Ascending aorta (tissue), 2 donors: ENCODE measurements around the gene APC2. TPM values are rescaled to one million over a fixed set of nuclear protein-coding genes. Genes with fewer than 3 reads are reported as not detected.

Experiments
- DNase-seq, 2 donors: peaks; one replicate each; pipeline ENCODE4 v3.0.0-alpha.2; 2019; ENCODE audit warnings: low spot score in 2 of 2
- H3K27ac ChIP-seq, 2 donors: fragments of 200-600 bp; sonication (generic); one replicate each; pipeline ENCODE4 v1.5.1; 2016 to 2017; ENCODE audit warnings: mild to moderate bottlenecking in 1 of 2
- H3K27me3 ChIP-seq: fragments of 200-600 bp; sonication (generic); one replicate; pipeline ENCODE4 v1.5.1; 2017
- H3K36me3 ChIP-seq, 2 donors: fragments of 200-600 bp; sonication (generic); one replicate each; pipeline ENCODE4 v1.5.1; 2016
- H3K4me1 ChIP-seq, 2 donors: fragments of 200-600 bp; sonication (generic); one replicate each; pipeline ENCODE4 v1.5.1; 2016 to 2017; ENCODE audit warnings: mild to moderate bottlenecking in 1 of 2
- H3K4me3 ChIP-seq, 2 donors: fragments of 200-600 bp; sonication (generic); one replicate each; pipeline ENCODE4 v1.5.1; 2016 to 2017; ENCODE audit warnings: mild to moderate bottlenecking in 1 of 2
- H3K9me3 ChIP-seq, 2 donors: fragments of 200-600 bp; sonication (generic); one replicate each; pipeline ENCODE4 v1.5.1; 2016
- intact Hi-C: fragments of 100-400 bp; cut with DNase I; formaldehyde crosslinking; loops from one replicate; pipeline ENCODE4 v1.15.1; 2023
- total RNA-seq: library from RNA; depleted of rRNA; stranded (reverse); fragments of >200 nt; gene quantifications from one replicate; pipeline ENCODE4 v1.1.0, GENCODE V29; 2016
- TF ChIP-seq, protein P1 (sequence below), 3 experiments: fragments of 200-600 bp in 2 of 3; fragments of 450-650 bp in 1 of 3; sonication (generic) in 2 of 3; IDR thresholded peaks; one replicate each; pipeline ENCODE4 v1.5.1; 2016 to 2019; ENCODE audit warnings: antibody characterized with exemption in 3 of 3, mild to moderate bottlenecking in 1 of 3, moderate library complexity in 1 of 3

APC2 gene
- total RNA-seq, 1 donor from 2014 or later = not detected

DNA sequence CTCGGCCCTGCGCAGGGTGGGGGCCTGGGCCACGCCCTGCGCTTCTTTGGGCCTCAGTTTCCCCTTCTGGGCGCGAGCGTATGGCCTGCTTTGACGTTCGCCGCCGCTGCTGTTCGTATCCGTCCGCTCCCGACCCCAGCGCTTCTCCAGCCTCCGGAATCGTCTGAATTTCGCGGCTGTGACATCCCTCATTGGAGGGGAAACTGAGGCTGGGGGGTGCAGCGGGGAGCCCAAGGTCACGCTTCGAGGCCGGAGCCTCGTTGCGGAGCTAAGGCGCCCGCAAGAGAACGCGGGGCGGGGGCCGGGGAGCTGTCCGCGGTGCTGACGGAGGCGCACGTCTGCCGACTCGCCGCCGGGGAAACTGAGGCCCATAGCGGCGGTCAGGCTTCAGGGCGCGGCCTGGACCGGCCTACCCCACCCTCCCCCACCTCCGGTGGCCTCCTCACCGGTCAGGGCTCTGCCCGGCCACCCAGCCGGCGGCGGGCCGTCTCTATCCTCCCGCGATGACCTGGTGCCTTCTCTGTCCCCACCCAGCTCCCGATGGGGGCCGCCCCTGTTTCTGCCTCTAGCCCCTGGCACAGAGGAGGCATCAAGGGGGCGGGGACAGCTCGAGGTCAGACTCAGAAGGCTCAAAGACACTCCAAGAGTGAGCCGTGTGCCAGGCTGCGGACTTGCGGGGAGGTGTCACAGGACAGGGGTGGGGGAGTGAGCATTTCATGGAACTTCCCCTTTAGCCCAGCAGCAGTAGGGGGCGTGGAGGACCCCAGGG, 3.0 kb upstream of the APC2 start:
- intact Hi-C loops = no loop called here
- peaks cover 48% of the 10 kb centered on the region for H3K27me3 ChIP-seq
- DNase-seq = no peak
- H3K4me1 ChIP-seq = peaks cover 11 to 14% of the 10 kb centered on the region in 2 donors
- H3K27ac ChIP-seq = no peak overlapping the region
- H3K9me3 ChIP-seq = no peaks in the 10 kb centered on the region
- TF ChIP-seq, protein P1, sequence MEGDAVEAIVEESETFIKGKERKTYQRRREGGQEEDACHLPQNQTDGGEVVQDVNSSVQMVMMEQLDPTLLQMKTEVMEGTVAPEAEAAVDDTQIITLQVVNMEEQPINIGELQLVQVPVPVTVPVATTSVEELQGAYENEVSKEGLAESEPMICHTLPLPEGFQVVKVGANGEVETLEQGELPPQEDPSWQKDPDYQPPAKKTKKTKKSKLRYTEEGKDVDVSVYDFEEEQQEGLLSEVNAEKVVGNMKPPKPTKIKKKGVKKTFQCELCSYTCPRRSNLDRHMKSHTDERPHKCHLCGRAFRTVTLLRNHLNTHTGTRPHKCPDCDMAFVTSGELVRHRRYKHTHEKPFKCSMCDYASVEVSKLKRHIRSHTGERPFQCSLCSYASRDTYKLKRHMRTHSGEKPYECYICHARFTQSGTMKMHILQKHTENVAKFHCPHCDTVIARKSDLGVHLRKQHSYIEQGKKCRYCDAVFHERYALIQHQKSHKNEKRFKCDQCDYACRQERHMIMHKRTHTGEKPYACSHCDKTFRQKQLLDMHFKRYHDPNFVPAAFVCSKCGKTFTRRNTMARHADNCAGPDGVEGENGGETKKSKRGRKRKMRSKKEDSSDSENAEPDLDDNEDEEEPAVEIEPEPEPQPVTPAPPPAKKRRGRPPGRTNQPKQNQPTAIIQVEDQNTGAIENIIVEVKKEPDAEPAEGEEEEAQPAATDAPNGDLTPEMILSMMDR (IDR thresholded peaks at IDR 0.05) = no peak
- peaks cover 0 to 10% of the 10 kb centered on the region in 2 donors for H3K36me3 ChIP-seq
- H3K4me3 ChIP-seq = peak overlapping the region; percentile 33 to 39

DNA sequence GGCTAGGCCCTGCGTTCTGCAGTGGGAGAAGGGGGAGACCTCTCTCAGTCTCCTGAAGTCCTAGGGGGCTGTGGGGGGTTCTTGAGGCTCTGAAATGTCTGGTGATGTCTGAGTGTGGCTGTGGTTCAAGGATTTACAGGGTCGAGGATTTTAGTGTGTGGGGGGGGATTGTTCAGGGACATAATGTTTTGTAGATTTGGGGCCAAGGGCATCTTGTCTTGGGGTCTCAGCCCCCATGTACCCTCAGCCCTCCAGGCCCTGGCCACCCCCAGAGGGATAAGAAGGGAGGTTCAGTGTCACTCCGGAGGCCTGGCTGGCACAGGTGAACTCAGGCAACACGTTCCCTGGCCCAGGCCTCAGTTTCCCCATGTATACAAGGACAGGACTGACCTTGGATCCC, 2.4 kb upstream of the APC2 start:
- H3K36me3 ChIP-seq = peaks cover 0 to 4% of the 10 kb centered on the region in 2 donors
- DNase-seq = no peak
- intact Hi-C loops = no loop called here
- no peak overlapping the region for H3K27ac ChIP-seq
- no peaks in the 10 kb centered on the region for H3K9me3 ChIP-seq
- H3K4me1 ChIP-seq = peaks cover 11 to 14% of the 10 kb centered on the region in 2 donors
- H3K4me3 ChIP-seq = no peak overlapping the region
- TF ChIP-seq, protein P1 (IDR thresholded peaks at IDR 0.05) = no peak
- peaks cover 48% of the 10 kb centered on the region for H3K27me3 ChIP-seq

DNA sequence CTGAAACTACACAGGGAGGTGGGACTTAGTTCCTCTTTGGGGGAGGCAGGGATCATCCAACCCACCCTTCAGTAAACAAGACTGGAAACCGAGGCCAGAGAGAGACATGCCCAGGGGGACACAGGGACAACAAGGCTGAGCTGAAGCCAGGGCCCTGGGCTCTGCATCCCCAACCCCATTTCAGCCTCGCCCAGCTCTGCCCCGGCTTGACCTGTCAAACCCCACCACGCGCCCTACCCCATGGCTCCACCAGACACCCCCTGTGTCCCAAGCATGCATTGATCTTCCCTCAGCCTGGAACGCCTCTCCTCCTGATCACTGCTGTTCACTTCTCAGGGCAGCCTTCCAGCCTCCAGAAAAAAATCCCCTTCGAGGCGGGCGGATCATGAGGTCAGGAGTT, 2.0 kb upstream of the APC2 start:
- Histone ChIP-seq H3K4me3 (no peak overlapping the region), H3K27me3 (peaks cover 48% of the 10 kb centered on the region), H3K27ac (no peak overlapping the region), H3K9me3 (no peaks in the 10 kb centered on the region), H3K4me1 (peaks cover 15 to 18% of the 10 kb centered on the region in 2 donors), H3K36me3 (no peaks in the 10 kb centered on the region)
- intact Hi-C loops = no loop called here
- DNase-seq = no peak
- TF ChIP-seq, protein P1 (IDR thresholded peaks at IDR 0.05) = no peak

DNA sequence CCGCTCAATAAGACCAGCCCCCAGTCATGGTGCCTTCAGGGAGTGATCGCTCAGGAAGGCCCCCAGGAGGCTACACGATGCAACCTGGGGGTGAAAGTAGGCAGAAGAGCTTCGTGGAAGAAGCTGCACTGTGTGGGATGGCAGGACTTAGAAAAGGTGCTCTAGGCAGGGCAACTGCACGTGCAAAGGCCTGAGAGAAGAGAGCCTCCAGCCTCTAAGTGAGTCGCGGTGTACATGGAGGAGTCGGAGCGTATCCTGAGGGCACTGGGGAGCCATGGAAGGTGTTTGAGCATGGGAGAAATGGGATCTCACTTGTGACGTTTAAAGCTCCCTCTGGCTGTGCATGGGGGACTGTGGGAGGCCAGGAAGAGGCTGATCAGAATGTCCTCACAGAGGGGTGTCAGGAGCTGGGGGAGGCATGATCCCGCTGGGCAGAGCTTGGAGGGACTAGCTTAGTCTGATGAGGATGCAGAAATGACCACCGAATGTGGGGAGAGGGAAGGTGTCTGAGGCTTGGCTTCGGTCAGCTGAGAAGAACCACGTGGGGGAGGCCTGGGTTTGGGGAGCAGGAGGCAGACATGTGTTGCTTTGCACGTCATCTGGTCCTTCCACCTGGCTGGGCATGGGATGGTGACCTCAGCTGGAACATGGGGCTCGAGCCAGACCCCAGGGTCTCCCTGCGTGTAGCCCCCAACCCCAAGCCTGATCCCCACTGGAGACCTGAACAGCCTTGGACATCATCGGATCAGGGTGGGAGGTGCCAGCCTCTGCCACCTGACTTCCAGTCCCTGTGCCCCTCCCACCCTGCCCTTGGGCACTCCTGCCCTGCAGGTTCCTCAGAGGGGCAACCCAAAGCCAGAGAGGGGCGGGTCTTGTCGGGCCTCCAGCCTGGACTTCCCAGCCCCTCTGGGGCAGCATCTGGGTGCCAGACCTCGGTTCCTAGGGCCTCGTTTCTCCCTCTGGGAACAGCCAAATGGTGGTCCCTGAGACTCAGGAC, 1.1 kb downstream of the APC2 start:
- Histone ChIP-seq H3K4me1 (peaks cover 17 to 18% of the 10 kb centered on the region in 2 donors), H3K27me3 (peaks cover 50% of the 10 kb centered on the region), H3K4me3 (no peak overlapping the region), H3K27ac (no peak overlapping the region), H3K36me3 (no peaks in the 10 kb centered on the region), H3K9me3 (no peaks in the 10 kb centered on the region)
- intact Hi-C loops = no loop called here
- TF ChIP-seq, protein P1 (IDR thresholded peaks at IDR 0.05) = no peak
- DNase-seq = no peak

DNA sequence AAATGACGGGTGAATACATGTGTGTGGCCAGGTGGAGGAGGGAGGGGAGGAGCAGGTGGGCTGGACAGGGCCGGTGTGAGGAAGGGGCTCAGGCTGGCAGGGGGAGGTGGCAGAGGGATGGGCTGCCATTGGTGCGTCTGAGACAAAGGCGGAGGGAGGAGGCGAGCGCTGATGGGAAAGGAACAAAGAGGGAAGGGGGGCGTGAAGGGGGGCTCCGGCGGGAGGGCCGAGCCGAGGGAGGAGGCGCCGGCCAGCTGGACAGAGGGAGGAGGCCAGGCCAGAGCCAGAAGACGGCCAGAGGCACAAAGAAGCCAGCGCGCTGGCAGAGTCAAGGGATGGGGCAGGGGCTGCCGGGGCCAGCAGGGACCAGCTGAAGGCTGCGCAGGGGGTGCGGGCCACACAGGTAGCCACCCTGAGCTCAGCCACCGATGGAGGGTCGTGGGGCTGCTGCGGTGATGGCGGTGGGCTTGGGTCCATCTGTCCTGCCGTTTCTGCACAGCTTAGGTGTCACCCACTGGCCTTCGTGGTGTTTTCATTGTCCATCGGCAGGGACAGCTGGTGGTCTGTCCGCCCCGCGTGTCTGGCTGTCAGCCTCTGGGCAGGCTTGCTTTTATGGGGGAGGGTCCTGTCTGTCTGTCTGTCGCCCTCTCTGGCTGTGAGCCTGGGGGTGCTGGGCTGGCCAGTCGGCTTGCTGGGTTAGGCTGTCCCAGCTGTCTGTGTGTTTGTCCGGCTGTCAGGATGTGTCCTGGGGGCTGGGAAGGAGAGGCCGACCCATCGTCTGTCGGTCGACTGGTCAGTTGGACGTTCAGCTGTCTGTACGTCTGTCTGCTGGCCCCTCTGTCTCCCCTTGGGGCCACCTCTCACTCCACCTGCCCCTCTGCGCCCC, 2.2 kb downstream of the APC2 start:
- TF ChIP-seq, protein P1 (IDR thresholded peaks at IDR 0.05) = no peak
- Histone ChIP-seq H3K4me3 (no peak overlapping the region), H3K4me1 (peaks cover 11 to 14% of the 10 kb centered on the region in 2 donors), H3K27me3 (peaks cover 50% of the 10 kb centered on the region), H3K36me3 (no peaks in the 10 kb centered on the region), H3K27ac (no peak overlapping the region), H3K9me3 (no peaks in the 10 kb centered on the region)
- intact Hi-C loops = no loop called here
- no peak for DNase-seq
